Tibial nerve (tissue), 3 donors: ENCODE data around the gene GPR171.

Source experiments
- CTCF ChIP-seq, 5 experiments: fragments of 200-600 bp in 3 of 5; fragments of 450-650 bp in 2 of 5; sonication (generic) in 3 of 5; IDR thresholded peaks; one replicate each; pipeline ENCODE4 v1.5.1; 2016 to 2019; ENCODE audit warnings: antibody characterized with exemption in 5 of 5, mild to moderate bottlenecking in 3 of 5, moderate library complexity in 2 of 5
- POLR2A ChIP-seq, 2 donors: fragments of 450-650 bp; IDR thresholded peaks; one replicate each; pipeline ENCODE4 v1.6.1; 2017; ENCODE audit warnings: antibody characterized with exemption in 2 of 2, mild to moderate bottlenecking in 2 of 2, moderate library complexity in 2 of 2

- no peak for TF ChIP-seq POLR2A (IDR thresholded peaks at IDR 0.05)
- TF ChIP-seq CTCF (IDR thresholded peaks at IDR 0.05) = no peak
Observed at GRCh38 chr3:151228666-151229040, 25.6 kb upstream of the GPR171 start.
